ENCODE data around the gene LIG1.

LIG1 gene

DNA sequence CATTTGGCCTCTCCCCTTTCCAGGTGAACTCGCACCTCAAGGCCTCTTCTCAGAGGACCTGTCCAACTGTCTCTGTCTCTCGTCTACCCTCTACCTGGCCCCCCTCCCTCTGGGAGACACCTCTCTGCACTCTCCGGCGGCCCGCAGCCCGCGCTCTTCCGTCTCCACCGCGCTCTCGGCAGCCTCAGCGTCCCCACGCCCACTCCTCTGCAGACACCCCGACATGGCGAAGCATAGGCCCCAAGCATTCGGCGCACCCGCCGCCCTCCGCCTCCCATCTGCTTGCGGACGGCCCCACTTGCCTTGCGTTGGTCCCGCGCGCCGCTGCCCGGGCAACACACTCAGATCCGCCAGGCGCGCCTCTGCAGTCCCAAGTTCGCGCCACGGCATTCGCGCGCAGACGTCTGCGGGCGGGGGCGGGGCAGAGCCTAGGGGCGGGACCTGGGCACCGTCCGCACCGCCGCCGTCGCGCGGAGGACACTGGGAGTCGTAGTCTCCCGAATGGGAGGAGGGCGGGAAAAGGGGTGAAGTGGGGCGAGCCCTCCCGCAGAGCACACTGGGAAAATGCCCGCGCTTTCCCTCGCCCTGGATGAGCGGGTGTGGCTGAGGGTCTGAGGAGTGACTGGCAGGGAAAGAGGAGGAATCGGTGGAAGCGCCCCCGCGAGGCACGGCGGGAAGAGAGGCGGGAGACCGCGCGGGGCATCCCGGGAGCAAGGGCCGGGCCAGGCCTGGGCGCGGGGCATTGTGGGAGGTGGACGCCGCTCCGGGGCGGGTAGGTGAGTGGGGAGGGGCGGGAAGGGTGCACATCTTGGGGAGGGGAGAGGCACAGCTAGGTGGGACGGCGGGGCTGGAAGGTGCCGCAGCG, at the start of gene LIG1, which contains the start of gene ZSWIM9:
TSS of gene LIG1 (minus strand) at position 406 of the 865 bp plus-strand sequence. CDS start 4,778 bp downstream, outside the sequence.
TSS of gene ZSWIM9 (plus strand) at position 742 of the 865 bp plus-strand sequence. CDS start 1,123 bp downstream, outside the sequence.
- peak; percentile 56 for TF ChIP-seq POLR2A (IDR thresholded peaks at IDR 0.05; ENCODE audit: low read length)
- TF ChIP-seq GATA1 (IDR thresholded peaks at IDR 0.05; ENCODE audit: low read depth, low read length), result no peak
- peak; percentile 95 to 97 for DNase-seq

DNA sequence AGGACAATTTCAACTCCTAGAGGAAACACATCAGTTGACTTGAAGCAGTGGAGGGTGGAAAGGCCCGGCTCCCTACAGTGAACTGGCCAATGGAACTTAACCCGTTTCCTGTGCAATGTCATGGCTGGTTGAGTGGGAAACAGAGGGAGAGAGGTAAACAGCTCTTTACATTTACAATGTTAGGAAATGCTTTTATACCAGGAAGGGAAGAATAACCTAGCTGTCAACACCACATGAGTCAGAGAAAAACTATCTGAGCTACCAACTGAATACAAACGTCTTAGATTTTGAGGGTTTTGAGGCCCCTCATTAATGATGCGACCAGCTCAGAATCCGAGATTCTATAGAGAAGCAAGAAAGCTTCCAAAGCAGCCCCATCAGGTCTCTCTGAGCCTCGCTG, 48.9 kb upstream of the LIG1 start:
- no peak for TF ChIP-seq GATA1 (IDR thresholded peaks at IDR 0.05; ENCODE audit: low read depth, low read length)
- no peak for TF ChIP-seq POLR2A (IDR thresholded peaks at IDR 0.05; ENCODE audit: low read length)
- DNase-seq, result no peak

DNA sequence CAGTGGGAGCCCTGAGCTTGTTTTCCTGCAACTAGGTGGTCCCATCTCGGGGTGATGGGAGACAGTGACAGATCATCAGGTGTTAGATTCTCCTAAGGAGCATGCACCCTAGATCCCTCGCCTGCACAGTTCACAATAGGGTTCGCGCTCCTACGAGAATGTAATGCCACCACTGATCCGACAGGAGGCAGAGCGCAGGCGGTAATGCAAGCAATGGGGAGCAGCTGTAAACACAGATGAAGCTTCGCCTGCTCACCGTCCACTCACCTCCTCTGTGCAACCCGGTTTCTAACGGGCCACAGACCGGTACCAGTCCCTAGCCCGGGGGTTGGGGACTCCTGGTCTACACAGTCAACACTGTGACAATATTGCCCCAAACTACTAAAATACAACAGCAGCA, 46.8 kb upstream of the LIG1 start:
- DNase-seq, result no peak
- TF ChIP-seq GATA1 (IDR thresholded peaks at IDR 0.05; ENCODE audit: low read depth, low read length) (no peak), POLR2A (IDR thresholded peaks at IDR 0.05; ENCODE audit: low read length) (no peak)

DNA sequence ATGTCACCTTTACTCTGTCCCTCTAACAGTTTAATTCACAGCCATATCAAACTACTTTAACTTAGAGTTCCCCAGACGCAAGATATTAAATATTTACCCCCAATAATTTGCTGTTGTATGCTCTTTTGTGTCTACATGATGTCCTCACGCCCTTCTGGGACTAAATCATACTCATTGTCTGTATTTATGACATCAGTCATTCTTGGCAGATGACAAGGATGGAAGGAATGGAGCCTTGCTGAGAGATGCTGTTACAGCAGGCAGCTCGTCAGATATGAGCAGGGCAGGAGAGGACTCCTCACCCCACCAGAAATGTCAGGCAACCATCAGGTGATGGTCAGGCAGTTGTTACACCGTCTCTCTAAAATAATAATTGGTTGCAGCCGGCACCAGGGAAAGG, 43.8 kb upstream of the LIG1 start:
- no peak for TF ChIP-seq POLR2A (IDR thresholded peaks at IDR 0.05; ENCODE audit: low read length)
- no peak for TF ChIP-seq GATA1 (IDR thresholded peaks at IDR 0.05; ENCODE audit: low read depth, low read length)
- DNase-seq, result no peak

DNA sequence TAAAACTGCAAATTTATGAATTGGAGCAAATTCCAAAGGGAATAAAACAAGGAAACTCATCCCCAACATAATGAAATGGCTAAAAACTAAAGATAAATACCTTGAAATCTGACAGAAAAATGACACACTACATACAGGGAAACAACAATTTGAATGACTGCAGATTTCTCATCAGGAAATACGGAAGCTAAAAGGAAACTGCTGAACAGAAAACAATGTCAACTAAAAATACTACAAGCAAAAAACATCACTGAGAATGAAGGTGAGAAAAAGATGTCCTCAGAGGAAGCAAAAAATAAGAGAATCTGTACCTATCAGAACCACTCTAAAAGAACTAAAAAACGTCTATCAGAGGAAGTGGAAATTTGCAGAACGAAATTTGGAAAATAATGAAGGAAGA, 39.9 kb upstream of the LIG1 start:
- TF ChIP-seq POLR2A (IDR thresholded peaks at IDR 0.05; ENCODE audit: low read length) (no peak), GATA1 (IDR thresholded peaks at IDR 0.05; ENCODE audit: low read depth, low read length) (no peak)
- no peak for DNase-seq

DNA sequence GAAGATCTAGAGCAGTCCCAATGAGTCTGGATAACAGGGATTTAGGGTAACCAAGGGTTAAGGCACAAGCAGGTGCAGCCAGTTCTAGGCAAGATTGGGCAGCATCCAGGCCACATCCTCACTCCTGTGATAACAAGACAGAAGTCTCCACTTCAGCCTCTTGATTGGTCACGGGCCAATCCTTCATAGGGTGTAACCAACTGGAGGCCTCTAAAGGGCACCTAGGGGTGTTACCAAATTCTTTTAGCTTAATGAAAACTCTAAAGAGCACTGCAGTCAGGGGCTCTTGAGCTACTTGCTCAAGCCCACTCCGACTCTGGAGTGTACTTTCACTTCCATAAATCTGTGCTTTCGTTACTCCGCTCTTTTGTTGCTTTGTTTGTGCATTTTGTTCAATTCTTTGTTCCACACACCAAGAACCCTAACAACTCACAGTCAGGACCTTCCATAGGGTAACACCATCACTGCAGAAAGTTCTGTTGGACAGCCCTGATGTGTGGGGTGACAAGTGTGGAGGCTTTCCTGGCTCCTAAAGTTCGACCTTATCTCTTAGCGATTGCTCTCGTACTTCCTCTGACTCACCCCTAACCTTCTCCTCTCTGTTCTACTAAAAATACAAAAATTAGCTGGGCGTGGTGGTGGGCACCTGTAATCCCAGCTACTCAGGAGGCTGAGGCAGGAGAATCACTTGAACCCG, 36.4 kb upstream of the LIG1 start:
- peak; percentile 71 to 85 for DNase-seq
- no peak for TF ChIP-seq POLR2A (IDR thresholded peaks at IDR 0.05; ENCODE audit: low read length)
- no peak for TF ChIP-seq GATA1 (IDR thresholded peaks at IDR 0.05; ENCODE audit: low read depth, low read length)

DNA sequence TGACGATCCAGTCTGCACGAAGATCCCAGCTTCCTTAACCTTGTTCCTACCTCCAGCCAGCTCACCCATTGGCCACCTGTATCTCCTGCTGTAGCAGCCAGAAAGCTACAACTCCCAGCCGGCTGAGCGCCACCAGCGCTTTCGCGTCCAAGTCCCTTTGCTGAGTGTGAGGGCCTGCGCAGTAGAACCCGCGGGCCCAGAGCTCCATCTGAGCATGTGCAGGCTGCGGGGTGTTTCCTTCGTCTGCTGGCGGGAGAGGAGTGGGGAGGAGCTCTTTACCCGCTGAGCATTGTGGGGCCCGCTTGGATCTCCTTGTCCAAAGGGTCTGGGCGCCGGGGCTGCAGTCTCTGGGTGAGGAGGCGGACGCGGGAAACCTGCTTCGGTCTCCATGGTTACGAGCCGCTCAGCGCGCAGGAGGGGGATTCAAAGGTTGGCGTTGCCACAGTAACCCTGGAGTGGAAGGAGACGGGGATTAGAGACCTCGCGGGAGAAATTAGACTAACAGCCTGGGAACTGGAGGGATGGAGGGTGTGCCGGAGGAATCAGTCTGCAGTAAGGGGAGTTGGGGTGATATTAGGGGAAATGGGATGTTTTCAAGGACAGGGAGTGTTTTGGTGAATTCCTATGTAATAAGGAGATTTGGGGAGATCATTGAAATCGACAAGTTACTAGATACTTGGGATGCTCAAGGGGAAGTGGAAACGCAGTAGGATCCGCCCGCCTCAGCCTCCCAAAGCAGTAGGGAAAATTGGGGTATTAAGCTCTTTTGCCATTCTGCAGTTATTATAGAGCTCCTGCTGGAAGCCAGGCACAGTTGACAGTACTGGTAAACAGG, 33.9 kb upstream of the LIG1 start:
- DNase-seq, result peak; percentile 95 to 96
- TF ChIP-seq POLR2A (IDR thresholded peaks at IDR 0.05; ENCODE audit: low read length) (peak; percentile 91), GATA1 (IDR thresholded peaks at IDR 0.05; ENCODE audit: low read depth, low read length) (no peak)

DNA sequence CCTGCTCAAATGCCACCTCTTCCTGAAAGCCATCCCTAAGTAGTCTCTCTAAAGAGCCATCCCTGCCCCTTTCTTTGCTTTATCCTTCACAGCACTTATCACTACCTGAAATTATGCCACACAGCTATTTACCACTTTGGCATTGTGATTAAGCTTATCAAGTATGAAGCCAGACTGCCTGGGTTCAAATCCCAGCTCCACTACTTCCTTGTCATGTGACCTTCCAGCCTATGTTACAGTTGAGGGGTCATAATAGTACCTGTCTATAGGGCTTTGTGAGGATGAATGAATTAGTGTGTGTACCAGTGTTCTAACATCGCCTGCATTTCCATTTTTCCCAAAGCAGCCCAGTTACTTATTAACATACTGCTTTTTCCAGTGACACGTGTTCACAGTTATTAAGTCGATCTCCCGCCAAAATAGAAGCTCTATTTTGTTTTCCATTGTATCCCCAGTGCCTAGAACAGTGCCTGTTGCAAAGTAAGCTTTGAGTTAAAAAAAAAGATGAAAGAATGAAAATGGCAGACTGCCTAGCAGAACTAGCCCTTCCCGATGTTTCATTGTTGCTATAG, 33.2 kb upstream of the LIG1 start:
- peak; percentile 52 to 60 for DNase-seq
- no peak for TF ChIP-seq POLR2A (IDR thresholded peaks at IDR 0.05; ENCODE audit: low read length)
- TF ChIP-seq GATA1 (IDR thresholded peaks at IDR 0.05; ENCODE audit: low read depth, low read length), result no peak

DNA sequence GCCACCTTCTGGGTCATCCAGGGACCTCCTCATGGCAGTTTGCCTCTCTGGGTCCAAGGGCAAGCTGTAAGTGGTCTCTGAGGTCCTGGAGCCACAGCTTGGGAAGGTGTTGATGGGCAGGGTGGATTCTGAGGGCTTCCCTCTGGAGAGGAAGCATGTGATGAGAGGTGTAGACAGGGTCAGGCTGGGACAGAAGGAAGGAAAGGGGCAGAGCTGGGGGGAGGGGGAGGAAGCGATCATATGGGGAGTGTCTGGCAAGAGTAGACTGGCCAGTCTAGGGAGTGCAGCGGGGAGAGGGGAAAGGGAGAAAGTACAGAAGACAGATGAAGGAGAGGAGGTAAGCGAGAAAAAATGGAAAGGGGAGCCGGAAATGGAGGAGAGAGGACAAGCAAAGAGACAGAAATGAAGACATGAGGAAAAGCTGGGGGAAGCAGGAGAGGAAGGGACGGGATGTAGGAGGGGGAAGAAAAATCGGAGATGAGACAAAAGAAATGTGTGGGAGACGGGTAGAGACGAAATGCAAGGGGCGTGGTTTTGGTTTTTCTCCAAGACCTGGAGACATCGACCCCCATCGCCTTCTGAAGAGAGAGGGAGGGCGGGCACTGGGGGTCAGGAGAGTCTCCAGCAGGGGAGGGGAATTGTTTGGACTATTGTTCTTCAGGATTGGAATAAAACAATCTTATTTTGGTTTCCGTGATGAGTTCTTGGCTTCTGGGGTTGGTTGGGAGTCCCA, 27.0 kb upstream of the LIG1 start:
- TF ChIP-seq POLR2A (IDR thresholded peaks at IDR 0.05; ENCODE audit: low read length), result no peak
- TF ChIP-seq GATA1 (IDR thresholded peaks at IDR 0.05; ENCODE audit: low read depth, low read length), result no peak
- no peak for DNase-seq

DNA sequence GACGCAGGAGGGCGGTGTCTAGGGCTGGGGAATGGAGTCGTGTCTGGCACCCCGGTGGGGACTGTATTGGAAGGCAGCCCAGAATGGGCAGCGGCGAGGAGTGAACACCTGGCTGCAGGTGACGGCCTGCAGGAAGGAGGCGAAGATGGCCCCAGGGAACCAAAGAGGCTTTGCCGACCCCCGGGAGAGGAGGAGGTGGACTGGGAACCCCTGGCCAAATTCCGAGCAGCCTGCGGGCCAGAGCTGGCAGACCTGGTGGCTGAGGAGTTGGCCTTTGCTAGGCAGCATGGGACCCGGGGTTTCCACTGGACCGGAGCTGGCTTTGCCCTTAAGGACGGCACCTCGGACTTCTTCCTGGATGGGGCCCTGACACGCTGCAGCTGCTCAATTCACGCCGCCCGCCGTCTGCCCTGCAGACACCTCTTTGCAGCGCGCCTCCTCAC, 26.2 kb upstream of the LIG1 start:
- TF ChIP-seq POLR2A (IDR thresholded peaks at IDR 0.05; ENCODE audit: low read length), result no peak
- no peak for TF ChIP-seq GATA1 (IDR thresholded peaks at IDR 0.05; ENCODE audit: low read depth, low read length)
- no peak for DNase-seq

DNA sequence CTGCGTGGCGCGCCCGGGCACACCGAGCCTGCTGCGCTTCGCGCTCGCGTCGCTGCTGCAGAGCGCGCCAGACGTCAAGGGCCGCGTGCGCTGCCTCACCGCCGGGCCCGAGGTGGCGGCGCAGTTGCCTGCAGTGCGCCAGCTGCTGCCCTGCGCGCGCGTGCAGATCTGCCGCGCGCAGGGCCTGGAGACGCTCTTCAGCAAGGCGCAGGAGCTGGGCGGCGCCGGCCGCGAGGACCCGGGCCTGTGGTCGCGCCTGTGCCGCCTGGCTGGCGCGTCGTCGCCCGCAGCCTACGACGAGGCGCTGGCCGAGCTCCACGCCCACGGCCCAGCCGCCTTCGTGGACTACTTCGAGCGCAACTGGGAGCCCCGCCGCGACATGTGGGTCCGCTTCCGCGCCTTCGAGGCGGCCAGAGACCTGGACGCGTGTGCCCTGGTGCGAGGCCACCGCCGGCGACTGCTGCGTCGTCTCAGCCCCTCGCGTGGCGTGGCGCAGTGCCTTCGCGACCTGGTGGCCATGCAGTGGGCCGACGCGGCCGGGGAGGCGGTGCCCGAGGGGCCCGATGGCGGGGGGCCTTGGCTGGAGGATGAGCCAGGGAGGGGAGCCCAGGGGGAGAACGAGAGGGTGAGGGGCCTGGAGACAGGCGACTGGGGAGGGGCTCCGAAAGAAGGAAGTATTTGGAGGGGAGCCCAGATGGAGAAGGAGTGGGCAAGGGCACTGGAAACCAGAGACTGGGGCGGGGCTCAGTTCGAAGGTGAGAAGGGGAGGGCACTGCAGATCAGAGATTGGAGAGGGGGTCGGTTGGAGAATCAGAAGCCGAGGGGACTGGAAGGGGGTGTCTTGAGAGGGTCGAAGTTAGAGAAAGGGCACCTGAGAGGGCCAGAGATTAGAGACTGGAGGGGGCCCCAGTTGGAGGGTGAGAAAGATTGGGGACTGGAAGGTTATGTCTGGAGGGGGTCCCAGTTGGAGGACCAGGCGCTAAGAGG, 25.0 kb upstream of the LIG1 start:
- DNase-seq, result no peak

More for the DNA sequence above, 25.0 kb upstream of the LIG1 start:
- TF ChIP-seq GATA1 (IDR thresholded peaks at IDR 0.05; ENCODE audit: low read depth, low read length) (no peak), POLR2A (IDR thresholded peaks at IDR 0.05; ENCODE audit: low read length) (no peak)

Data from erythroblast (primary cell).